GM23338 (cell line): Measurements from ENCODE around the gene CA4.
"Not testable (repeated sequence)": the region's sequence is repeated elsewhere in the genome, so short reads cannot be mapped to it uniquely, and the experiment has no call there.

Source experiments
- CREB1 ChIP-seq: fragments of 250-450 bp; sonication (Bioruptor Pico); IDR thresholded peaks from 2 replicates; pipeline ENCODE4 v1.5.0; 2020; ENCODE audit warnings: low read depth, mild to moderate bottlenecking, moderate library complexity
- EZH2 ChIP-seq: fragments of 200-600 bp; sonication (generic); IDR thresholded peaks from one replicate; pipeline ENCODE4 v1.8.0; 2017; ENCODE audit warnings: antibody characterized with exemption, mild to moderate bottlenecking, low read depth; ENCODE audit not compliant: unreplicated experiment
- EZH2phosphoT487 ChIP-seq: fragments of 200-600 bp; sonication (generic); IDR thresholded peaks from one replicate; pipeline ENCODE4 v1.8.1; 2018; ENCODE audit warnings: antibody characterized with exemption; ENCODE audit not compliant: unreplicated experiment
- JUNB ChIP-seq: IDR thresholded peaks from one replicate; pipeline ENCODE4 v1.6.1; 2016; ENCODE audit warnings: antibody characterized with exemption; ENCODE audit not compliant: unreplicated experiment
- NANOG ChIP-seq: IDR thresholded peaks from 2 replicates; pipeline ENCODE4 v1.6.1; 2016; ENCODE audit warnings: antibody characterized with exemption, borderline replicate concordance
- POLR2AphosphoS5 ChIP-seq: IDR thresholded peaks from 2 replicates; pipeline ENCODE4 v1.6.1; 2016; ENCODE audit warnings: antibody characterized with exemption, low read depth
- STAT1 ChIP-seq: IDR thresholded peaks from one replicate; pipeline ENCODE4 v1.6.1; 2016; ENCODE audit warnings: antibody characterized with exemption; ENCODE audit not compliant: unreplicated experiment
- ZNF114 ChIP-seq: fragments of 250-450 bp; sonication (Bioruptor Pico); IDR thresholded peaks from 2 replicates; pipeline ENCODE4 v1.5.0; 2020; ENCODE audit warnings: mild to moderate bottlenecking, moderate library complexity
- ZNF331 ChIP-seq: fragments of 250-450 bp; sonication (Bioruptor Pico); IDR thresholded peaks from 2 replicates; pipeline ENCODE4 v1.5.0; 2020; ENCODE audit warnings: low read depth, mild to moderate bottlenecking, moderate library complexity
- TF ChIP-seq, protein P1 (sequence below), 2 experiments: fragments of 200-600 bp in 1 of 2; sonication (generic) in 1 of 2; conservative IDR thresholded peaks; 2 replicates each; pipeline versions ENCODE4 v1.5.1 to v1.6.1; 2016 to 2017; ENCODE audit warnings: antibody characterized with exemption in 2 of 2, low read depth in 2 of 2, mild to moderate bottlenecking in 2 of 2, moderate library complexity in 1 of 2
- TF ChIP-seq, protein P2 (sequence below): fragments of 250-450 bp; sonication (Bioruptor Pico); IDR thresholded peaks from 2 replicates; pipeline ENCODE4 v1.5.0; 2020; ENCODE audit warnings: mild to moderate bottlenecking, moderate library complexity
- TF ChIP-seq, protein P3 (sequence below): IDR thresholded peaks from one replicate; pipeline ENCODE4 v1.6.1; 2018; ENCODE audit warnings: antibody characterized with exemption; ENCODE audit not compliant: unreplicated experiment
- TF ChIP-seq, protein P4 (sequence below): IDR thresholded peaks from 2 replicates; pipeline ENCODE4 v1.6.1; 2016; ENCODE audit warnings: antibody characterized with exemption

DNA sequence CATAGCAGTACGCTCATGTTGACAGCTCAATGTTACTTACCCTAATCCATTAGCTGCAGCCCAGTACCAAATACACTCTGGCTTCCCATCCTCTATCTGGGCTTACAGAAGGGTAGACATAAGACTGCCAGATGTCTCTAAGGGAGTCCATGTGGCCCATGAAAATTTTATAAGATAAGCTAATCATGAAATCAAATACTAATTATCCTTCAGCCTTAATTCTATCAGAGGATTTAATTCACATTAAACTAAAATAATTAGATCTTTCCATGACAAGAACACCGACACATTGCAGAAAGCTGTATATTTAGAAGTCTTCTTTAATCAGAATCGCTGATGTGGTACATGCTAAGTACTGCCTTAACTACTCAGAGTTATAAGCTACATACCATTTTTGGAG lies 43.3 kb downstream of the CA4 start:
- not testable (repeated sequence) for TF ChIP-seq POLR2AphosphoS5; EZH2phosphoT487; EZH2; JUNB; CREB1 (CRISPR knock-in tag); ZNF331; NANOG; STAT1; ZNF114 (CRISPR knock-in tag)
- TF ChIP-seq, protein P1, sequence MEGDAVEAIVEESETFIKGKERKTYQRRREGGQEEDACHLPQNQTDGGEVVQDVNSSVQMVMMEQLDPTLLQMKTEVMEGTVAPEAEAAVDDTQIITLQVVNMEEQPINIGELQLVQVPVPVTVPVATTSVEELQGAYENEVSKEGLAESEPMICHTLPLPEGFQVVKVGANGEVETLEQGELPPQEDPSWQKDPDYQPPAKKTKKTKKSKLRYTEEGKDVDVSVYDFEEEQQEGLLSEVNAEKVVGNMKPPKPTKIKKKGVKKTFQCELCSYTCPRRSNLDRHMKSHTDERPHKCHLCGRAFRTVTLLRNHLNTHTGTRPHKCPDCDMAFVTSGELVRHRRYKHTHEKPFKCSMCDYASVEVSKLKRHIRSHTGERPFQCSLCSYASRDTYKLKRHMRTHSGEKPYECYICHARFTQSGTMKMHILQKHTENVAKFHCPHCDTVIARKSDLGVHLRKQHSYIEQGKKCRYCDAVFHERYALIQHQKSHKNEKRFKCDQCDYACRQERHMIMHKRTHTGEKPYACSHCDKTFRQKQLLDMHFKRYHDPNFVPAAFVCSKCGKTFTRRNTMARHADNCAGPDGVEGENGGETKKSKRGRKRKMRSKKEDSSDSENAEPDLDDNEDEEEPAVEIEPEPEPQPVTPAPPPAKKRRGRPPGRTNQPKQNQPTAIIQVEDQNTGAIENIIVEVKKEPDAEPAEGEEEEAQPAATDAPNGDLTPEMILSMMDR (conservative IDR thresholded peaks at IDR 0.05; ENCODE audit: low read depth in 2 of 2), result not testable (repeated sequence)
- TF ChIP-seq, protein P2, sequence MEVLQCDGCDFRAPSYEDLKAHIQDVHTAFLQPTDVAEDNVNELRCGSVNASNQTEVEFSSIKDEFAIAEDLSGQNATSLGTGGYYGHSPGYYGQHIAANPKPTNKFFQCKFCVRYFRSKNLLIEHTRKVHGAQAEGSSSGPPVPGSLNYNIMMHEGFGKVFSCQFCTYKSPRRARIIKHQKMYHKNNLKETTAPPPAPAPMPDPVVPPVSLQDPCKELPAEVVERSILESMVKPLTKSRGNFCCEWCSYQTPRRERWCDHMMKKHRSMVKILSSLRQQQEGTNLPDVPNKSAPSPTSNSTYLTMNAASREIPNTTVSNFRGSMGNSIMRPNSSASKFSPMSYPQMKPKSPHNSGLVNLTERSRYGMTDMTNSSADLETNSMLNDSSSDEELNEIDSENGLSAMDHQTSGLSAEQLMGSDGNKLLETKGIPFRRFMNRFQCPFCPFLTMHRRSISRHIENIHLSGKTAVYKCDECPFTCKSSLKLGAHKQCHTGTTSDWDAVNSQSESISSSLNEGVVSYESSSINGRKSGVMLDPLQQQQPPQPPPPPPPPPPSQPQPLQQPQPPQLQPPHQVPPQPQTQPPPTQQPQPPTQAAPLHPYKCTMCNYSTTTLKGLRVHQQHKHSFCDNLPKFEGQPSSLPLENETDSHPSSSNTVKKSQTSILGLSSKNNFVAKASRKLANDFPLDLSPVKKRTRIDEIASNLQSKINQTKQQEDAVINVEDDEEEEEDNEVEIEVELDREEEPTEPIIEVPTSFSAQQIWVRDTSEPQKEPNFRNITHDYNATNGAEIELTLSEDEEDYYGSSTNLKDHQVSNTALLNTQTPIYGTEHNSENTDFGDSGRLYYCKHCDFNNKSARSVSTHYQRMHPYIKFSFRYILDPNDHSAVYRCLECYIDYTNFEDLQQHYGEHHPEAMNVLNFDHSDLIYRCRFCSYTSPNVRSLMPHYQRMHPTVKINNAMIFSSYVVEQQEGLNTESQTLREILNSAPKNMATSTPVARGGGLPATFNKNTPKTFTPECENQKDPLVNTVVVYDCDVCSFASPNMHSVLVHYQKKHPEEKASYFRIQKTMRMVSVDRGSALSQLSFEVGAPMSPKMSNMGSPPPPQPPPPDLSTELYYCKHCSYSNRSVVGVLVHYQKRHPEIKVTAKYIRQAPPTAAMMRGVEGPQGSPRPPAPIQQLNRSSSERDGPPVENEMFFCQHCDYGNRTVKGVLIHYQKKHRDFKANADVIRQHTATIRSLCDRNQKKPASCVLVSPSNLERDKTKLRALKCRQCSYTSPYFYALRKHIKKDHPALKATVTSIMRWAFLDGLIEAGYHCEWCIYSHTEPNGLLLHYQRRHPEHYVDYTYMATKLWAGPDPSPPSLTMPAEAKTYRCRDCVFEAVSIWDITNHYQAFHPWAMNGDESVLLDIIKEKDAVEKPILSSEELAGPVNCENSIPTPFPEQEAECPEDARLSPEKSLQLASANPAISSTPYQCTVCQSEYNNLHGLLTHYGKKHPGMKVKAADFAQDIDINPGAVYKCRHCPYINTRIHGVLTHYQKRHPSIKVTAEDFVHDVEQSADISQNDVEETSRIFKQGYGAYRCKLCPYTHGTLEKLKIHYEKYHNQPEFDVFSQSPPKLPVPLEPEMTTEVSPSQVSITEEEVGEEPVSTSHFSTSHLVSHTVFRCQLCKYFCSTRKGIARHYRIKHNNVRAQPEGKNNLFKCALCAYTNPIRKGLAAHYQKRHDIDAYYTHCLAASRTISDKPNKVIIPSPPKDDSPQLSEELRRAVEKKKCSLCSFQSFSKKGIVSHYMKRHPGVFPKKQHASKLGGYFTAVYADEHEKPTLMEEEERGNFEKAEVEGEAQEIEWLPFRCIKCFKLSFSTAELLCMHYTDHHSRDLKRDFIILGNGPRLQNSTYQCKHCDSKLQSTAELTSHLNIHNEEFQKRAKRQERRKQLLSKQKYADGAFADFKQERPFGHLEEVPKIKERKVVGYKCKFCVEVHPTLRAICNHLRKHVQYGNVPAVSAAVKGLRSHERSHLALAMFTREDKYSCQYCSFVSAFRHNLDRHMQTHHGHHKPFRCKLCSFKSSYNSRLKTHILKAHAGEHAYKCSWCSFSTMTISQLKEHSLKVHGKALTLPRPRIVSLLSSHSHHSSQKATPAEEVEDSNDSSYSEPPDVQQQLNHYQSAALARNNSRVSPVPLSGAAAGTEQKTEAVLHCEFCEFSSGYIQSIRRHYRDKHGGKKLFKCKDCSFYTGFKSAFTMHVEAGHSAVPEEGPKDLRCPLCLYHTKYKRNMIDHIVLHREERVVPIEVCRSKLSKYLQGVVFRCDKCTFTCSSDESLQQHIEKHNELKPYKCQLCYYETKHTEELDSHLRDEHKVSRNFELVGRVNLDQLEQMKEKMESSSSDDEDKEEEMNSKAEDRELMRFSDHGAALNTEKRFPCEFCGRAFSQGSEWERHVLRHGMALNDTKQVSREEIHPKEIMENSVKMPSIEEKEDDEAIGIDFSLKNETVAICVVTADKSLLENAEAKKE (CRISPR knock-in tag), result not testable (repeated sequence)
- TF ChIP-seq, protein P3, sequence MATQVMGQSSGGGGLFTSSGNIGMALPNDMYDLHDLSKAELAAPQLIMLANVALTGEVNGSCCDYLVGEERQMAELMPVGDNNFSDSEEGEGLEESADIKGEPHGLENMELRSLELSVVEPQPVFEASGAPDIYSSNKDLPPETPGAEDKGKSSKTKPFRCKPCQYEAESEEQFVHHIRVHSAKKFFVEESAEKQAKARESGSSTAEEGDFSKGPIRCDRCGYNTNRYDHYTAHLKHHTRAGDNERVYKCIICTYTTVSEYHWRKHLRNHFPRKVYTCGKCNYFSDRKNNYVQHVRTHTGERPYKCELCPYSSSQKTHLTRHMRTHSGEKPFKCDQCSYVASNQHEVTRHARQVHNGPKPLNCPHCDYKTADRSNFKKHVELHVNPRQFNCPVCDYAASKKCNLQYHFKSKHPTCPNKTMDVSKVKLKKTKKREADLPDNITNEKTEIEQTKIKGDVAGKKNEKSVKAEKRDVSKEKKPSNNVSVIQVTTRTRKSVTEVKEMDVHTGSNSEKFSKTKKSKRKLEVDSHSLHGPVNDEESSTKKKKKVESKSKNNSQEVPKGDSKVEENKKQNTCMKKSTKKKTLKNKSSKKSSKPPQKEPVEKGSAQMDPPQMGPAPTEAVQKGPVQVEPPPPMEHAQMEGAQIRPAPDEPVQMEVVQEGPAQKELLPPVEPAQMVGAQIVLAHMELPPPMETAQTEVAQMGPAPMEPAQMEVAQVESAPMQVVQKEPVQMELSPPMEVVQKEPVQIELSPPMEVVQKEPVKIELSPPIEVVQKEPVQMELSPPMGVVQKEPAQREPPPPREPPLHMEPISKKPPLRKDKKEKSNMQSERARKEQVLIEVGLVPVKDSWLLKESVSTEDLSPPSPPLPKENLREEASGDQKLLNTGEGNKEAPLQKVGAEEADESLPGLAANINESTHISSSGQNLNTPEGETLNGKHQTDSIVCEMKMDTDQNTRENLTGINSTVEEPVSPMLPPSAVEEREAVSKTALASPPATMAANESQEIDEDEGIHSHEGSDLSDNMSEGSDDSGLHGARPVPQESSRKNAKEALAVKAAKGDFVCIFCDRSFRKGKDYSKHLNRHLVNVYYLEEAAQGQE, result not testable (repeated sequence)
- TF ChIP-seq, protein P4, sequence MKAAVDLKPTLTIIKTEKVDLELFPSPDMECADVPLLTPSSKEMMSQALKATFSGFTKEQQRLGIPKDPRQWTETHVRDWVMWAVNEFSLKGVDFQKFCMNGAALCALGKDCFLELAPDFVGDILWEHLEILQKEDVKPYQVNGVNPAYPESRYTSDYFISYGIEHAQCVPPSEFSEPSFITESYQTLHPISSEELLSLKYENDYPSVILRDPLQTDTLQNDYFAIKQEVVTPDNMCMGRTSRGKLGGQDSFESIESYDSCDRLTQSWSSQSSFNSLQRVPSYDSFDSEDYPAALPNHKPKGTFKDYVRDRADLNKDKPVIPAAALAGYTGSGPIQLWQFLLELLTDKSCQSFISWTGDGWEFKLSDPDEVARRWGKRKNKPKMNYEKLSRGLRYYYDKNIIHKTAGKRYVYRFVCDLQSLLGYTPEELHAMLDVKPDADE, result not testable (repeated sequence)
